ENCODE results near the gene METTL6. TPM values are rescaled to one million over a fixed set of nuclear protein-coding genes. Genes with fewer than 3 reads are reported as not detected.
A peak's percentile ranks its signal among the peaks of the same experiment; 100 is the strongest.

The METTL6 gene
- total RNA-seq, 1 donor from 2014 or later, result 20.1 TPM

- Mint-ChIP-seq H3K4me3 (no peak overlapping the region), H3K9me3 (no peaks in the 10 kb centered on the region), H3K36me3 (peaks cover 3% of the 10 kb centered on the region), H3K27me3 (no peaks in the 10 kb centered on the region), H3K4me1 (ENCODE audit: unreplicated experiment) (peaks cover 7% of the 10 kb centered on the region), H3K27ac (no peak overlapping the region)
- no peak for TF ChIP-seq CTCF (conservative IDR thresholded peaks at IDR 0.05)
- no peak for DNase-seq (ENCODE audit: extremely low spot score, unreplicated experiment)
These were observed 46.1 kb downstream of the METTL6 start for GRCh38 chr3:15380980-15381890.

- H3K36me3 Mint-ChIP-seq, result no peaks in the 10 kb centered on the region
- H3K9me3 Mint-ChIP-seq, result no peaks in the 10 kb centered on the region
- peaks cover 7% of the 10 kb centered on the region for H3K4me1 Mint-ChIP-seq (ENCODE audit: unreplicated experiment)
- H3K27me3 Mint-ChIP-seq, result no peaks in the 10 kb centered on the region
- TF ChIP-seq CTCF (conservative IDR thresholded peaks at IDR 0.05), result peak; percentile 96
- peak overlapping the region; percentile 57 for H3K4me3 Mint-ChIP-seq
- peak; percentile 86 for DNase-seq (ENCODE audit: extremely low spot score, unreplicated experiment)
- H3K27ac Mint-ChIP-seq, result peak overlapping the region; percentile 77
These were observed 49.2 kb downstream of the METTL6 start for GRCh38 chr3:15377961-15378791.

GRCh38 chr3:15375461-15376000 is 51.8 kb downstream of the METTL6 start:
- no peak for TF ChIP-seq CTCF (conservative IDR thresholded peaks at IDR 0.05)

GRCh38 chr3:15372918-15373317 is 54.4 kb downstream of the METTL6 start:
- no peaks in the 10 kb centered on the region for H3K9me3 Mint-ChIP-seq
- H3K36me3 Mint-ChIP-seq, result no peaks in the 10 kb centered on the region
- H3K27me3 Mint-ChIP-seq, result no peaks in the 10 kb centered on the region
- no peak overlapping the region for H3K27ac Mint-ChIP-seq
- no peak for TF ChIP-seq CTCF (conservative IDR thresholded peaks at IDR 0.05)
- no peak for DNase-seq (ENCODE audit: extremely low spot score, unreplicated experiment)
- no peak overlapping the region for H3K4me3 Mint-ChIP-seq
- H3K4me1 Mint-ChIP-seq (ENCODE audit: unreplicated experiment), result peaks cover 2% of the 10 kb centered on the region

More at GRCh38 chr3:15375461-15376000, 51.8 kb downstream of the METTL6 start:
- no peaks in the 10 kb centered on the region for H3K9me3 Mint-ChIP-seq
- no peak overlapping the region for H3K27ac Mint-ChIP-seq
- DNase-seq (ENCODE audit: extremely low spot score, unreplicated experiment), result no peak
- no peaks in the 10 kb centered on the region for H3K27me3 Mint-ChIP-seq
- peaks cover 7% of the 10 kb centered on the region for H3K4me1 Mint-ChIP-seq (ENCODE audit: unreplicated experiment)
- no peak overlapping the region for H3K4me3 Mint-ChIP-seq
- H3K36me3 Mint-ChIP-seq, result no peaks in the 10 kb centered on the region

- H3K27ac Mint-ChIP-seq, result no peak overlapping the region
- no peaks in the 10 kb centered on the region for H3K36me3 Mint-ChIP-seq
- H3K27me3 Mint-ChIP-seq, result no peaks in the 10 kb centered on the region
- H3K4me1 Mint-ChIP-seq (ENCODE audit: unreplicated experiment), result peaks cover 8% of the 10 kb centered on the region
- no peak overlapping the region for H3K4me3 Mint-ChIP-seq
- peaks cover 9% of the 10 kb centered on the region for H3K9me3 Mint-ChIP-seq
- no peak for DNase-seq (ENCODE audit: extremely low spot score, unreplicated experiment)
- no peak for TF ChIP-seq CTCF (conservative IDR thresholded peaks at IDR 0.05)
These were observed 58.7 kb downstream of the METTL6 start for GRCh38 chr3:15368561-15369135.
